ENCODE data around the gene RAB39A. TPM values are rescaled to one million over a fixed set of nuclear protein-coding genes. Genes with fewer than 3 reads are reported as not detected.

The RAB39A gene
- total and polyA plus RNA-seq, 8 donors: 0.80 to 5.6 (median 1.1) TPM

- Histone ChIP-seq H3K4me3 (no peak overlapping the region), H3K36me3 (no peaks in the 10 kb centered on the region), H3K4me1 (peaks cover 0 to 3% of the 10 kb centered on the region in 2 donors), H3K27ac (no peak overlapping the region), H3K9me3 (no peaks in the 10 kb centered on the region), H3K27me3 (no peaks in the 10 kb centered on the region)
- TF ChIP-seq CTCF (IDR thresholded peaks at IDR 0.05): no peak
- intact Hi-C loops (cut with DNase I): no loop called here
- no peak for ATAC-seq
- no peak for DNase-seq
Measured at GRCh38 chr11:107962181-107962580, 33.9 kb downstream of the RAB39A start.

- Histone ChIP-seq H3K27me3 (no peaks in the 10 kb centered on the region), H3K9me3 (no peaks in the 10 kb centered on the region), H3K27ac (no peak overlapping the region), H3K4me3 (no peak overlapping the region), H3K4me1 (no peaks in the 10 kb centered on the region), H3K36me3 (no peaks in the 10 kb centered on the region)
- ATAC-seq (no peak), DNase-seq (no peak)
- intact Hi-C loops (cut with DNase I): no loop called here
- no peak for TF ChIP-seq CTCF (IDR thresholded peaks at IDR 0.05)
Measured at GRCh38 chr11:107963091-107963490, 34.8 kb downstream of the RAB39A start.

GRCh38 chr11:107969219-107969618 is 41.0 kb downstream of the RAB39A start:
- no peaks in the 10 kb centered on the region for H3K36me3 ChIP-seq
- H3K9me3 ChIP-seq: no peaks in the 10 kb centered on the region
- intact Hi-C loops (cut with DNase I): no loop called here
- H3K27me3 ChIP-seq: no peaks in the 10 kb centered on the region
- H3K4me1 ChIP-seq: no peaks in the 10 kb centered on the region
- no peak overlapping the region for H3K27ac ChIP-seq
- ATAC-seq (no peak), DNase-seq (no peak)
- TF ChIP-seq CTCF (IDR thresholded peaks at IDR 0.05): no peak
- H3K4me3 ChIP-seq: no peak overlapping the region

GRCh38 chr11:107970049-107970448 is 41.8 kb downstream of the RAB39A start:
- Histone ChIP-seq H3K27ac (no peak overlapping the region), H3K36me3 (no peaks in the 10 kb centered on the region), H3K9me3 (no peaks in the 10 kb centered on the region), H3K27me3 (no peaks in the 10 kb centered on the region), H3K4me1 (no peaks in the 10 kb centered on the region), H3K4me3 (no peak overlapping the region)
- ATAC-seq: no peak
- DNase-seq: no peak
- intact Hi-C loops (cut with DNase I): no loop called here
- TF ChIP-seq CTCF (IDR thresholded peaks at IDR 0.05): no peak

GRCh38 chr11:107973641-107974040 is 45.4 kb downstream of the RAB39A start:
- TF ChIP-seq CTCF (IDR thresholded peaks at IDR 0.05): no peak
- Histone ChIP-seq H3K27ac (no peak overlapping the region), H3K36me3 (no peaks in the 10 kb centered on the region), H3K9me3 (no peaks in the 10 kb centered on the region), H3K4me1 (no peaks in the 10 kb centered on the region), H3K4me3 (no peak overlapping the region), H3K27me3 (no peaks in the 10 kb centered on the region)
- DNase-seq (no peak), ATAC-seq (no peak)
- intact Hi-C loops (cut with DNase I): no loop called here
